Pancreas (tissue), 10 donors: Measurements from ENCODE around the gene DDB1. TPM values are rescaled to one million over a fixed set of nuclear protein-coding genes. Genes with fewer than 3 reads are reported as not detected.
A peak's percentile ranks its signal among the peaks of the same experiment; 100 is the strongest.

ENCODE experiments used
- ATAC-seq, 4 donors: fragments of 200-7000 bp; cut with Tn5 transposase; one replicate each; pipeline versions ENCODE4 v1.8.0 to v1.9.1; 2020; ENCODE audit warnings: mild to moderate bottlenecking in 4 of 4, moderate library complexity in 4 of 4
- DNase-seq, 6 donors: peaks; one replicate each; pipeline ENCODE4 v3.0.0-alpha.2; 2020
- FAIRE-seq: peaks from 2 replicates; lab custom pipeline; 2012; peaks lifted over from hg19 to GRCh38; lab: Jason Lieb, UNC
- H3K27ac ChIP-seq, 4 donors: fragments of 200-600 bp; sonication (generic); 1 replicate in 3 of 4; 2 replicates in 1 of 4; pipeline versions ENCODE4 v1.5.0 to v1.8.0; 2020
- H3K27me3 ChIP-seq, 4 donors: fragments of 200-600 bp; one replicate each; pipeline ENCODE4 v1.8.0; 2021
- H3K36me3 ChIP-seq, 3 donors: fragments of 200-600 bp; sonication (generic) in 1 of 3; one replicate each; pipeline versions ENCODE4 v1.5.0 to v1.8.0; 2020 to 2021
- H3K4me1 ChIP-seq, 3 donors: fragments of 200-600 bp; one replicate each; pipeline ENCODE4 v1.8.0; 2021
- H3K4me3 ChIP-seq, 4 donors: fragments of 200-600 bp; sonication (generic) in 2 of 4; one replicate each; pipeline versions ENCODE4 v1.5.0 to v1.8.0; 2020 to 2021
- H3K9me3 ChIP-seq, 4 donors: fragments of 200-600 bp; one replicate each; pipeline ENCODE4 v1.8.0; 2021
- WGBS, 2 donors: extraction: QIAGEN DNeasy Blood & Tissue Kit; methylation state at CpG; one replicate each; pipeline ENCODE4 v1.1.7; 2013; 5-methylcytosine and 5-hydroxymethylcytosine counted together
- intact Hi-C, 3 donors: fragments of 100-400 bp; cut with DNase I; formaldehyde crosslinking; loops; one replicate each; pipeline versions ENCODE4 v1.11.1 to v1.14.2; 2022
- polyA plus RNA-seq, 2 donors: library from polyadenylated mRNA; stranded (reverse); fragments of 200-250 nt; gene quantifications; one replicate each; pipeline ENCODE4 v1.2.3, GENCODE V29; 2013
- total RNA-seq, 6 donors: library from RNA; stranded (reverse); fragmentation: NEBNext Ultra II Directional in 4 of 6; extraction: Animal tissue kit (Norgen Biotek cat#: 25700) in 4 of 6; gene quantifications; one replicate each; pipeline versions ENCODE4 v1.2.1 to v1.2.4, GENCODE V29; 2021 to 2023
- TF ChIP-seq, protein P1 (sequence below), 4 donors: fragments of 200-600 bp; sonication (generic) in 3 of 4; IDR thresholded peaks; one replicate each; pipeline versions ENCODE4 v1.5.0 to v1.8.0; 2021; ENCODE audit warnings: antibody characterized with exemption in 4 of 4
- donor health status: healthy with polysubstance abuse.
- donor health status: DM: no; HTN: no; CAD: no; lungs with moderate emphysema.
- donor health status: DM: no; HTN: no; CAD: no.
- donor health status: control.
- donor health status: control.
- donor health status: Bipolar disorder and iron deficiency.
- donor health status: DM: yes; HTN: yes; CAD: no.
- donor health status: DM: no; HTN: no; CAD: no.
- donor health status: DM: no; HTN: no; CAD: no.
- donor health status: DM: yes; HTN: yes; CAD: no.

The DDB1 gene
- total and polyA plus RNA-seq, 8 donors, result 50.9 to 84.4 (median 74.5) TPM

DNA sequence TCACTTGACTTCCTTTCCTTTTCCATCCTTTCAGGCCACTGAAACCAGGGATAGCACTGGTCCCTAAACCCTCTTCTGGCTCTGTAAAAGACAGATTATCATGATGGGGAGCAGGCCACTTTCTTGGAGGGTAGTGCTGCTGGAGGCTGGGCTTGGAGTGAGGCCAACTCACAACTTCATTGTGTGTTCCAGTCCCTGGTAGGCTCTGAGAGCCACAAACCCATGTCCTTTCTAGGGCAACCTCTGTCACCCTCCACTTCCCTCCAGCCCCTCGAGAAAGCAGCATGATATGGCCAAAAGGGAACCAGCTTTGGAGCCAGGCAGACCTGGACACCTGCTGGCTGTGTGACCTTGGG is 2.4 kb upstream of the DDB1 start:
- peaks cover 22 to 36% (median 27%) of the 10 kb centered on the region in 3 donors for H3K4me1 ChIP-seq
- H3K27ac ChIP-seq, result peak overlapping the region in 2 of 4 donors; percentile 63
- no peaks in the 10 kb centered on the region for H3K36me3 ChIP-seq
- H3K4me3 ChIP-seq, result no peak overlapping the region
- DNase-seq, result no peak
- WGBS, 2 donors, result 29 to 38% methylated on average over 1 of the region's 1 CpG
- H3K27me3 ChIP-seq, result no peaks in the 10 kb centered on the region
- intact Hi-C loops, result loop anchor here in 2 of 3 donors (5.0 kb wide), 2 partner anchors 47 to 52 kb away; no protein-coding TSS in a partner anchor
- no peak for ATAC-seq
- H3K9me3 ChIP-seq, result no peaks in the 10 kb centered on the region
- no peak for FAIRE-seq
- TF ChIP-seq, protein P1, sequence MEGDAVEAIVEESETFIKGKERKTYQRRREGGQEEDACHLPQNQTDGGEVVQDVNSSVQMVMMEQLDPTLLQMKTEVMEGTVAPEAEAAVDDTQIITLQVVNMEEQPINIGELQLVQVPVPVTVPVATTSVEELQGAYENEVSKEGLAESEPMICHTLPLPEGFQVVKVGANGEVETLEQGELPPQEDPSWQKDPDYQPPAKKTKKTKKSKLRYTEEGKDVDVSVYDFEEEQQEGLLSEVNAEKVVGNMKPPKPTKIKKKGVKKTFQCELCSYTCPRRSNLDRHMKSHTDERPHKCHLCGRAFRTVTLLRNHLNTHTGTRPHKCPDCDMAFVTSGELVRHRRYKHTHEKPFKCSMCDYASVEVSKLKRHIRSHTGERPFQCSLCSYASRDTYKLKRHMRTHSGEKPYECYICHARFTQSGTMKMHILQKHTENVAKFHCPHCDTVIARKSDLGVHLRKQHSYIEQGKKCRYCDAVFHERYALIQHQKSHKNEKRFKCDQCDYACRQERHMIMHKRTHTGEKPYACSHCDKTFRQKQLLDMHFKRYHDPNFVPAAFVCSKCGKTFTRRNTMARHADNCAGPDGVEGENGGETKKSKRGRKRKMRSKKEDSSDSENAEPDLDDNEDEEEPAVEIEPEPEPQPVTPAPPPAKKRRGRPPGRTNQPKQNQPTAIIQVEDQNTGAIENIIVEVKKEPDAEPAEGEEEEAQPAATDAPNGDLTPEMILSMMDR (IDR thresholded peaks at IDR 0.05), result no peak

DNA sequence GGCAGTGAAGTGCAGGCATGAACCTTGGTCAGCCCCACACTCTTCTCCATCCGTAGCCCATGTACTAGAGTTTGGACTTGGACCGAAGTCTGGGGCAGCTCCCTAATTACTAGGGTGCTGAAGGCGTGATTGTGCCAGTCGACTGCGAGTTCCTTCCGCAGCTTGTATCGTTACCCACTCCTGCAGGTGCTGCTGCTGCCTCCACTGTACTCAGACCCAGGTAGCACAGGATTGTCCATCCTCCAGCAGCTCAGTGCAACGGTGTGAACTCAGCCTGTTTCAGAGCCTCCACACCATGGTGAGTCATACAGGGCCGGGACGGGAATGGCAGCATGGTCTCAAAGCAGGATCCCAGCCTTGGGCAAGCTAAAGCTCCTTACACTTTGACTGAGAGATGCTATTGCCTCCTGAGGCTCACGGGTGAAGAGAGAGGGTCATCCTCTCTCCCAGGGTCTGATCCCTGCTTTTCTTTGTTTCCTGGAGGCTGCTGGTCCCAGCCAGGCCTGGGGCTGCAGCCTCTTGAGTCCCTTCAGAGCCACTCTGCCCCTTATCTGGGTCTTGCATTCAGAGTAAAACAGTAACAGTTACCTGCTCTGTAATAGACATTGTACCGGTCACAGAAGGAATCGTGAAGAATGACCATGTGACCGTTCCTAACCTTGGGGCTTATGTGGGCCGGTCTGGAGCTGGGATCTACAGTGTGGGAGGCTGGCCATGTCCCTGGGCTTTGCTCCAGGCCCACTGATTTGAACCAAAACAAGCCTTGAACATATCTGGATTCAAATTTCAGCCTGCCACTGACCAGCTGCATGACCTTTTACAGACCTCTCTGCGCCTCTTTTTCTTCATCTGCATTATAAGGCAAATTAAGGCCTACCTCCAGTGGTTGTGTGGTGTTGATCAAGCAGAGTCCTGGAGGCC is 1.8 kb upstream of the DDB1 start:
- DNase-seq (peak in 1 of 6 donors; percentile 42), FAIRE-seq (no peak), ATAC-seq (peak in 2 of 4 donors; percentile 9 to 25)
- H3K4me1 ChIP-seq, result peaks cover 22 to 36% (median 27%) of the 10 kb centered on the region in 3 donors
- no peak overlapping the region for H3K4me3 ChIP-seq
- no peaks in the 10 kb centered on the region for H3K36me3 ChIP-seq
- 63 to 66% methylated on average over 16 of the region's 16 CpGs for WGBS, 2 donors
- intact Hi-C loops, result loop anchor here in 2 of 3 donors (5.0 kb wide), 2 partner anchors 48 to 53 kb away; no protein-coding TSS in a partner anchor
- TF ChIP-seq, protein P1 (IDR thresholded peaks at IDR 0.05), result no peak
- no peaks in the 10 kb centered on the region for H3K9me3 ChIP-seq
- H3K27ac ChIP-seq, result peak overlapping the region in 2 of 4 donors; percentile 63
- H3K27me3 ChIP-seq, result no peaks in the 10 kb centered on the region

DNA sequence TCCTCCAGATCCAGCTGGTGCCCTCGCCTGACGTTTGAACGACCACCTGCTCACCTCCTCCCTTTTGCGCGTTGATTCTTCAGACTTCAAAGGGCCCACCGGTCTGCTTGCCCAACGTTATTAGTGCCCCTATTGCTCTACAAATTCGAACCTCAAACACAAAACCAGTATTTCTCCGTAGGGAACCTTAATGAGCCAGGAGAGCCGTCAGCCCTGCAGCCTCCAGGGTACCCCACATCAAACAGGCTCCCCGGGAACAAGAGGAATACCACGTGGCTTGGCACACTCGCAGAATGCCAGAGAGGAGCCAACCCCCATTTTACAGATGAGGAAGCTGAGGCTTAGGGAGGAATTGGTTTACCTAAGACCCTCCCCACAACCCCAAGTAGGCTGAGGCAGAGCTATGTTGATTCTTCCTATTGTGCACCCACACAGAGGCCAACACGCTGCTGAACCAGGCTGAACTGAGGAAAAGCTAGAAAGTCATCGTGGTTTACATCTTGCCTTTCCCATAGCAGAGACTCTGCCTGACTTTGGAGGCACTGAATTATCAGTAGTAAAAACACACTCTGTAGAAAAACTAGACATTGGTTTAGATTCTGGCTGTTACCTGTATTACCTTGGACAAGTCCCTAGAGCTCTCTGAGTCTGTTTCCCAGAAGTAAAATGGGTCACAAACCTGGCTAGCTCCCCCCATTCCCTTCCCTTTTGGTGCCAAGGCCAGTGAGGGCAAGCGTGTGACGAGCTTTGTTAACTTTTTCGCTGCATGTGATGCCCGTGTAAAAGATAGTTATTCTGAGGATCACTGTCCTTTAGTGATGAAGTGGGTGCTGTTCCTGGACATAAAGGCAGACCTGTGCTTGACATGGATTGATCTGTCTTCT is 887 bp upstream of the DDB1 start:
- H3K27me3 ChIP-seq, result no peaks in the 10 kb centered on the region
- H3K4me1 ChIP-seq, result peaks cover 22 to 36% (median 27%) of the 10 kb centered on the region in 3 donors
- TF ChIP-seq, protein P1 (IDR thresholded peaks at IDR 0.05), result no peak
- 21 to 23% methylated on average over 19 of the region's 19 CpGs for WGBS, 2 donors
- peak overlapping the region; percentile 66 to 98 (median 83) for H3K4me3 ChIP-seq
- intact Hi-C loops, result no loop called here
- peaks cover 0 to 8% (median 0%) of the 10 kb centered on the region in 3 donors for H3K36me3 ChIP-seq
- ATAC-seq (no peak), DNase-seq (no peak), FAIRE-seq (no peak)
- no peaks in the 10 kb centered on the region for H3K9me3 ChIP-seq
- H3K27ac ChIP-seq, result peak overlapping the region; percentile 76 to 89 (median 85)

DNA sequence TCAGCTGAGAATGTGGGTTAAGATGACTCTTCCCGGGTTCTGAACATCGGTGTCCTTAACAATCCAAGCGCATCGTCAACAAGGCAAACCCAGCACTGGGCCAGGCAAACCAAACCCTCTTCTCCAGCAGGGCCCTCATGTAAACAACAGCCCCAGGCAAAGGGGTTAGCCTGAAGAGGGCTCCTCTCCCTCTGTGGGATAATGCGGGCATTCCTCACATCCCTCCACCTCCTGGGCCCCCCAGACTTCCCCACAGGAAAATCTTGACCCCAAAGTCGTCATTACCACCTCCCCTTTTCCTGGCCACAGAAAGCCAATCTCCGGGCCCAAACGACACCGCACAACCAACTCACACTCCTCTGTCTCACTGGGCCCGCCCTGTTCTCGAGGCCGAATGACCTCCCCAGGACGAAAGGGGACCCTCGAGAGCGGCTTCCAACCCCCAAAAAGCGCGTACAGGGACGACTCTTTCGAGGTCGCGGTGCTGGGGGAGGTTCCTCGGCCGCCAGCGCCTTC is 566 bp downstream of the DDB1 start:
- ATAC-seq (no peak), FAIRE-seq (no peak), DNase-seq (no peak)
- intact Hi-C loops, result no loop called here
- Histone ChIP-seq H3K9me3 (no peaks in the 10 kb centered on the region), H3K27ac (peak overlapping the region; percentile 76 to 89 (median 85)), H3K27me3 (no peaks in the 10 kb centered on the region), H3K4me3 (peak overlapping the region; percentile 66 to 98 (median 83)), H3K36me3 (peaks cover 0 to 8% (median 7%) of the 10 kb centered on the region in 3 donors), H3K4me1 (peaks cover 22 to 36% (median 27%) of the 10 kb centered on the region in 3 donors)
- TF ChIP-seq, protein P1 (IDR thresholded peaks at IDR 0.05), result no peak
- 0 to 1% methylated on average over 22 to 24 of the region's 24 CpGs for WGBS, 2 donors
